CD14-positive monocyte (primary cell): ENCODE data around the gene NUTM1. TPM values are rescaled to one million over a fixed set of nuclear protein-coding genes. Genes with fewer than 3 reads are reported as not detected.

Experiments
- DNase-seq, 3 donors: peaks; one replicate each; pipeline ENCODE4 v3.0.0-alpha.2; 2011 to 2022
- H2AFZ ChIP-seq: 2 replicates; pipeline ENCODE4 v1.6.0; 2012; ENCODE audit warnings: mild to moderate bottlenecking, low read depth, low read length, inconsistent platforms; ENCODE audit not compliant: insufficient read depth, poor library complexity, severe bottlenecking
- H3K27ac ChIP-seq, 2 donors: 1 replicate in 1 of 2; 2 replicates in 1 of 2; pipeline ENCODE4 v1.5.1; 2012 to 2013; ENCODE audit warnings: low read length in 2 of 2, control low read depth in 1 of 2, inconsistent platforms in 1 of 2, low read depth in 1 of 2, mild to moderate bottlenecking in 1 of 2
- H3K27me3 ChIP-seq, 2 donors: one replicate each; pipeline versions ENCODE4 v1.6.0 to v1.6.1; 2011 to 2013; ENCODE audit warnings: low read length in 2 of 2; ENCODE audit not compliant: control insufficient read depth in 2 of 2, insufficient read depth in 2 of 2
- H3K36me3 ChIP-seq, 2 donors: replicated peaks in 1 of 2; 1 replicate in 1 of 2; 2 replicates in 1 of 2; pipeline versions ENCODE4 v1.5.1 to v1.6.1; 2012 to 2013; ENCODE audit warnings: low read length in 2 of 2, control low read depth in 1 of 2, inconsistent platforms in 1 of 2, mild to moderate bottlenecking in 1 of 2; ENCODE audit not compliant: insufficient read depth in 2 of 2, control insufficient read depth in 1 of 2
- H3K4me1 ChIP-seq, 2 donors: 1 replicate in 1 of 2; 2 replicates in 1 of 2; pipeline versions ENCODE4 v1.5.1 to v1.6.1; 2012 to 2013; ENCODE audit warnings: low read length in 2 of 2, control low read depth in 1 of 2, inconsistent platforms in 1 of 2, mild to moderate bottlenecking in 1 of 2, moderate library complexity in 1 of 2; ENCODE audit not compliant: insufficient read depth in 2 of 2, control insufficient read depth in 1 of 2
- H3K4me2 ChIP-seq: replicated peaks from 2 replicates; pipeline ENCODE3; 2012; ENCODE audit warnings: low read length, moderate library complexity, mild to moderate bottlenecking; ENCODE audit not compliant: poor library complexity, severe bottlenecking; ENCODE audit errors: extremely low read depth
- H3K4me3 ChIP-seq, 3 experiments: fragments of 200-600 bp in 1 of 3; sonication (generic) in 1 of 3; replicated peaks in 1 of 3; 1 replicate in 2 of 3; 2 replicates in 1 of 3; pipeline ENCODE4 v1.5.1; 2011 to 2013; ENCODE audit warnings: low read length in 3 of 3, mild to moderate bottlenecking in 3 of 3, control low read depth in 2 of 3, low read depth in 2 of 3, inconsistent platforms in 1 of 3, moderate library complexity in 1 of 3
- H3K79me2 ChIP-seq: 2 replicates; pipeline ENCODE4 v1.6.0; 2012; ENCODE audit warnings: mild to moderate bottlenecking, control low read depth, inconsistent platforms, low read length, moderate library complexity; ENCODE audit not compliant: insufficient read depth
- H3K9ac ChIP-seq: 2 replicates; pipeline ENCODE4 v1.6.0; 2017; ENCODE audit warnings: low read length, mild to moderate bottlenecking; ENCODE audit not compliant: insufficient read depth, poor library complexity, severe bottlenecking
- H3K9me3 ChIP-seq, 2 donors: replicated peaks in 1 of 2; 1 replicate in 1 of 2; 2 replicates in 1 of 2; pipeline versions ENCODE4 v1.5.1 to v1.6.1; 2012 to 2013; ENCODE audit warnings: low read length in 2 of 2, control low read depth in 1 of 2; ENCODE audit not compliant: control insufficient read depth in 1 of 2, insufficient read depth in 1 of 2
- H4K20me1 ChIP-seq: 2 replicates; pipeline ENCODE4 v1.6.0; 2012; ENCODE audit warnings: mild to moderate bottlenecking, low read length, control low read depth, moderate library complexity; ENCODE audit not compliant: insufficient read depth
- H3K27ac Mint-ChIP-seq, 7 donors: one replicate each; pipeline ENCODE4 v1.8.0; 2020; ENCODE audit warnings: mild to moderate bottlenecking in 7 of 7, mixed read lengths in 7 of 7, moderate library complexity in 6 of 7, inconsistent platforms in 2 of 7
- H3K27me3 Mint-ChIP-seq, 3 donors: one replicate each; pipeline ENCODE4 v1.8.0; 2021 to 2022; ENCODE audit warnings: low read depth in 3 of 3, mild to moderate bottlenecking in 3 of 3, mixed read lengths in 3 of 3, moderate library complexity in 3 of 3, inconsistent platforms in 1 of 3
- H3K36me3 Mint-ChIP-seq, 2 donors: one replicate each; pipeline ENCODE4 v1.8.0; 2020; ENCODE audit warnings: mixed read lengths in 2 of 2, inconsistent platforms in 1 of 2, mild to moderate bottlenecking in 1 of 2
- H3K4me1 Mint-ChIP-seq: one replicate; pipeline ENCODE4 v1.8.0; 2020; ENCODE audit warnings: mild to moderate bottlenecking, mixed read lengths
- H3K4me3 Mint-ChIP-seq, 2 donors: one replicate each; pipeline ENCODE4 v1.8.0; 2020; ENCODE audit warnings: mild to moderate bottlenecking in 2 of 2, mixed read lengths in 2 of 2, moderate library complexity in 1 of 2
- H3K9me3 Mint-ChIP-seq, 7 donors: one replicate each; pipeline ENCODE4 v1.8.0; 2020 to 2022; ENCODE audit warnings: mixed read lengths in 7 of 7, mild to moderate bottlenecking in 6 of 7, moderate library complexity in 6 of 7, inconsistent platforms in 2 of 7
- CTCF ChIP-seq: fragments of 200-600 bp; IDR thresholded peaks from one replicate; pipeline ENCODE4 v1.8.0; 2022; ENCODE audit warnings: antibody characterized with exemption, mild to moderate bottlenecking
- WGBS: methylation state at CpG from one replicate; pipeline ENCODE4 v1.1.5; 2013; ENCODE audit warnings: missing lambda C conversion rate; ENCODE audit not compliant: insufficient coverage; 5-methylcytosine and 5-hydroxymethylcytosine counted together
- intact Hi-C, 2 donors: fragments of 100-400 bp; cut with micrococcal nuclease; formaldehyde crosslinking; loops; one replicate each; pipeline versions ENCODE4 v1.15.0 to v1.15.1; 2023
- polyA plus RNA-seq, 3 donors: library from polyadenylated mRNA; depleted of rRNA in 1 of 3; unstranded in 2 of 3; stranded (reverse) in 1 of 3; fragments of 300-500 nt in 2 of 3; fragments of >200 nt in 1 of 3; fragmentation: Illumina TruSeq in 2 of 3; gene quantifications; 1 replicate in 2 of 3; 2 replicates in 1 of 3; pipeline ENCODE4 v1.2.3, GENCODE V29; 2012 to 2021

Gene NUTM1
- polyA plus RNA-seq, 3 donors = not detected

DNA sequence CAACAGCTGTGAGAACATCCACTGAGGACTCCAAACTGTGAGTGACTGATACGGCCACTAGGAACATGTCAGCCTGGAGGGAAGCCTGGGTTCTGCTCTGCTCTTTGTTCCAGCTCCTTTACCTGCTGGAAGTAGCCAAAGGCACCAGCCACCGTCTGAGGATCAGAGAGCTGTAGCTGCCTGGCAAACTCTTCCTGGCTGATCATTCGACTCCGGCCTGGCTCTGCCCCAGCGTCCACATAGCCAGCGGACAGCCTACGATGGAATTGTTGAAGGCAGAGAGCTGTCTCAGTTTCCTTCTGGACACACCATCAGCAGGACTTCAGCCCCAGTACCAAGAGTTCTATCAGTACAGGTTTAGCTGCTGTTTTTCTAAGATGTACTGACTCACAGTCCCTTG lies 18.2 kb downstream of the NUTM1 start:
- H4K20me1 ChIP-seq = no peaks in the 10 kb centered on the region
- H3K4me1 Mint-ChIP-seq = peaks cover 14% of the 10 kb centered on the region
- peaks cover 11% of the 10 kb centered on the region in 2 donors for H3K4me1 ChIP-seq
- no peak for DNase-seq
- H3K9me3 Mint-ChIP-seq = no peaks in the 10 kb centered on the region
- H2AFZ ChIP-seq = no peak overlapping the region
- no peak for TF ChIP-seq CTCF
- peaks cover 26 to 42% of the 10 kb centered on the region in 2 donors for H3K36me3 Mint-ChIP-seq
- H3K27me3 ChIP-seq = no peaks in the 10 kb centered on the region
- no peak overlapping the region for H3K27ac Mint-ChIP-seq
- no peak overlapping the region for H3K9ac ChIP-seq
- H3K9me3 ChIP-seq = no peaks in the 10 kb centered on the region
- H3K4me3 Mint-ChIP-seq = no peak overlapping the region
- WGBS = 88% methylated on average over 7 of the region's 7 CpGs
- peaks cover 3% of the 10 kb centered on the region for H3K79me2 ChIP-seq
- peaks cover 13 to 61% of the 10 kb centered on the region in 2 donors for H3K36me3 ChIP-seq
- peaks cover 0 to 4% (median 2%) of the 10 kb centered on the region in 3 donors for H3K27me3 Mint-ChIP-seq
- intact Hi-C loops = loop anchor here (10.0 kb wide), 3 partner anchors 76 to 224 kb away; partner anchors contain the start of gene GOLGA8B (in 1 of the 2)
- no peak overlapping the region for H3K4me3 ChIP-seq
- H3K4me2 ChIP-seq = no peak overlapping the region
- H3K27ac ChIP-seq = no peak overlapping the region

DNA sequence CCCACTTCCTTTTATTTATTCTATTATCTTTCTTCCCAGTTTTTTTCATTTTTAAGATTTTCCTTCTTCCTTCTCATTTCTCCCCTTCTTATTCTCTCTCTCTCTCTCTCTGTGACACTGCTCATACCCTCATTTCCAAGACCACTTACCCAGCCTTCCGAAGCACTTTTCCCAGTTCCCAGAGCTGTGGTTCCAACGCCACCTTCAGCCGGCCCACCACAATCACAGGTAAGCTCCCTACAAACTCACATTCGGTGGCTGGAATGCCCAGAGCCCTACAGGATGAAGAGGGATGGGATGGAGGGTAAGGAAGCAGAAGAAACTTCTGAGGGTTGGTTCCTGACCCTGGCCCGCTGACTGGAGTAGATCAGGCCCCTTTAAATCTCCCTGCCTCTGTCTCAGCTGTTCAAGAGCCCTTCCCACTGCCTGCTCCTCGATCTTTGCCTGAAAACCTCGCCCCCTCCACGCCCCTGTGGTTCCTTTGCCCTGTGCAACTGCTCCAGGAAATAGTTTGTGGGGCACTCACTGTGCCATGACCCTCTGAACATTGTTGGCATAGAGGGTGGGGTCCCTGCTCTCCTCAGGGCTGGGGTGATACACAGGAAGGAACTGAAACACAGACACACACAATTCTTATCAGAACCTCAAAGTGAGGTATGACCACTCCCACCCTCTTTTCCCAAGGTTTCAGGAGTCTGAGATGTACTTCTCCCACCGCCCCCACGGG lies 19.1 kb downstream of the NUTM1 start:
- TF ChIP-seq CTCF = no peak
- Histone ChIP-seq H3K36me3 (peaks cover 13 to 56% of the 10 kb centered on the region in 2 donors), H2AFZ (no peak overlapping the region), H3K79me2 (peaks cover 3% of the 10 kb centered on the region), H3K4me3 (no peak overlapping the region), H4K20me1 (no peaks in the 10 kb centered on the region), H3K27me3 (no peaks in the 10 kb centered on the region), H3K4me1 (peaks cover 11 to 13% of the 10 kb centered on the region in 2 donors), H3K4me2 (no peak overlapping the region), H3K9ac (no peak overlapping the region), H3K27ac (no peak overlapping the region), H3K9me3 (no peaks in the 10 kb centered on the region)
- 90% methylated on average over 2 of the region's 10 CpGs for WGBS
- intact Hi-C loops = loop anchor here (10.0 kb wide), 3 partner anchors 77 to 223 kb away; partner anchors contain the start of gene GOLGA8B (in 1 of the 2)
- Mint-ChIP-seq H3K36me3 (peaks cover 26 to 42% of the 10 kb centered on the region in 2 donors), H3K27me3 (peaks cover 0 to 4% (median 2%) of the 10 kb centered on the region in 3 donors), H3K4me1 (peaks cover 18% of the 10 kb centered on the region), H3K27ac (peak overlapping the region in 3 of 7 donors; percentile 3 to 58 (median 21)), H3K9me3 (peaks cover 0 to 2% (median 0%) of the 10 kb centered on the region in 7 donors), H3K4me3 (no peak overlapping the region)
- no peak for DNase-seq
